Fibroblast of lung (primary cell): ENCODE results near the gene DKC1. TPM values are rescaled to one million over a fixed set of nuclear protein-coding genes. Genes with fewer than 3 reads are reported as not detected.

ENCODE experiments used
- DNase-seq, 2 donors: peaks; one replicate each; pipeline versions ENCODE4 v3.0.0 to v3.0.0-alpha.2; 2010; ENCODE audit warnings: low read depth in 2 of 2
- H2AFZ ChIP-seq: 2 replicates; pipeline ENCODE4 v1.5.1; 2012; ENCODE audit warnings: low read length, control low read depth, inconsistent platforms
- H3K27ac ChIP-seq: 2 replicates; pipeline ENCODE4 v1.5.1; 2011; ENCODE audit warnings: low read length, control low read depth; ENCODE audit not compliant: insufficient read depth
- H3K27me3 ChIP-seq: 2 replicates; pipeline ENCODE4 v1.5.1; 2011; ENCODE audit warnings: mild to moderate bottlenecking, low read length; ENCODE audit not compliant: control insufficient read depth, insufficient read depth
- H3K36me3 ChIP-seq: 2 replicates; pipeline ENCODE4 v1.5.1; 2011; ENCODE audit warnings: low read length; ENCODE audit not compliant: control insufficient read depth, insufficient read depth
- H3K4me1 ChIP-seq: 2 replicates; pipeline ENCODE4 v1.5.1; 2011; ENCODE audit warnings: low read length; ENCODE audit not compliant: control insufficient read depth, insufficient read depth; ENCODE audit errors: extremely low read depth
- H3K4me2 ChIP-seq: 2 replicates; pipeline ENCODE4 v1.5.1; 2011; ENCODE audit warnings: low read length, control low read depth; ENCODE audit not compliant: insufficient read depth; ENCODE audit errors: extremely low read depth
- H3K4me3 ChIP-seq, 4 experiments: fragments of 200-600 bp in 1 of 4; sonication (generic) in 1 of 4; replicated peaks in 1 of 4; 2 replicates each; pipeline ENCODE4 v1.5.1; 2011 to 2016; ENCODE audit warnings: low read length in 4 of 4, low read depth in 3 of 4, mild to moderate bottlenecking in 3 of 4, control low read depth in 2 of 4, inconsistent platforms in 1 of 4, mixed read lengths in 1 of 4; ENCODE audit not compliant: insufficient read depth in 1 of 4; ENCODE audit errors: control extremely low read depth in 1 of 4
- H3K79me2 ChIP-seq: 2 replicates; pipeline ENCODE4 v1.5.1; 2012; ENCODE audit warnings: mild to moderate bottlenecking, low read length, inconsistent platforms; ENCODE audit not compliant: control insufficient read depth, insufficient read depth
- H3K9ac ChIP-seq: 2 replicates; pipeline ENCODE4 v1.5.1; 2011; ENCODE audit warnings: mild to moderate bottlenecking, low read length, control low read depth; ENCODE audit not compliant: insufficient read depth
- H3K9me3 ChIP-seq: 2 replicates; pipeline ENCODE4 v1.5.1; 2012; ENCODE audit warnings: low read depth, low read length; ENCODE audit not compliant: control insufficient read depth, insufficient read depth
- H4K20me1 ChIP-seq: 2 replicates; pipeline ENCODE4 v1.5.1; 2011; ENCODE audit warnings: low read length; ENCODE audit not compliant: control insufficient read depth, insufficient read depth; ENCODE audit errors: extremely low read depth
- EZH2 ChIP-seq: IDR thresholded peaks from 2 replicates; pipeline ENCODE4 v1.5.1; 2012; ENCODE audit warnings: low read length, control low read depth, mild to moderate bottlenecking; ENCODE audit errors: missing control alignments
- polyA plus RNA-seq, 2 donors: library from polyadenylated mRNA; depleted of rRNA in 1 of 2; stranded (reverse) in 1 of 2; unstranded in 1 of 2; fragments of >200 nt; gene quantifications; 2 replicates each; pipeline ENCODE4 v1.2.1, GENCODE V29; 2011 to 2012; ENCODE audit warnings: missing spikeins in 1 of 2
- total RNA-seq: library from RNA; depleted of rRNA; stranded (reverse); fragments of >200 nt; gene quantifications from 2 replicates; pipeline ENCODE4 v1.2.1, GENCODE V29; 2014
- TF ChIP-seq, protein P1 (sequence below), 2 donors: IDR thresholded peaks in 1 of 2; conservative IDR thresholded peaks in 1 of 2; 1 replicate in 1 of 2; 2 replicates in 1 of 2; pipeline ENCODE4 v1.5.1; 2011 to 2012; ENCODE audit warnings: low read length in 2 of 2, control low read depth in 1 of 2, inconsistent platforms in 1 of 2, low read depth in 1 of 2, mild to moderate bottlenecking in 1 of 2

Gene DKC1
- total and polyA plus RNA-seq, 2 donors (not counting 1 experiment from before 2014, with no cell fraction given): 30.2 to 42.4 TPM

GRCh38 chrX:154738011-154738738 lies 24.5 kb upstream of the DKC1 start:
- Histone ChIP-seq H3K27me3 (no peaks in the 10 kb centered on the region), H3K9me3 (no peaks in the 10 kb centered on the region), H3K9ac (no peak overlapping the region), H2AFZ (no peak overlapping the region), H3K4me1 (peaks cover 14% of the 10 kb centered on the region), H3K27ac (peak overlapping the region; percentile 47), H4K20me1 (no peaks in the 10 kb centered on the region), H3K36me3 (no peaks in the 10 kb centered on the region), H3K4me3 (no peak overlapping the region), H3K79me2 (no peaks in the 10 kb centered on the region), H3K4me2 (peak overlapping the region; percentile 59)
- no peak for TF ChIP-seq EZH2
- TF ChIP-seq, protein P1, sequence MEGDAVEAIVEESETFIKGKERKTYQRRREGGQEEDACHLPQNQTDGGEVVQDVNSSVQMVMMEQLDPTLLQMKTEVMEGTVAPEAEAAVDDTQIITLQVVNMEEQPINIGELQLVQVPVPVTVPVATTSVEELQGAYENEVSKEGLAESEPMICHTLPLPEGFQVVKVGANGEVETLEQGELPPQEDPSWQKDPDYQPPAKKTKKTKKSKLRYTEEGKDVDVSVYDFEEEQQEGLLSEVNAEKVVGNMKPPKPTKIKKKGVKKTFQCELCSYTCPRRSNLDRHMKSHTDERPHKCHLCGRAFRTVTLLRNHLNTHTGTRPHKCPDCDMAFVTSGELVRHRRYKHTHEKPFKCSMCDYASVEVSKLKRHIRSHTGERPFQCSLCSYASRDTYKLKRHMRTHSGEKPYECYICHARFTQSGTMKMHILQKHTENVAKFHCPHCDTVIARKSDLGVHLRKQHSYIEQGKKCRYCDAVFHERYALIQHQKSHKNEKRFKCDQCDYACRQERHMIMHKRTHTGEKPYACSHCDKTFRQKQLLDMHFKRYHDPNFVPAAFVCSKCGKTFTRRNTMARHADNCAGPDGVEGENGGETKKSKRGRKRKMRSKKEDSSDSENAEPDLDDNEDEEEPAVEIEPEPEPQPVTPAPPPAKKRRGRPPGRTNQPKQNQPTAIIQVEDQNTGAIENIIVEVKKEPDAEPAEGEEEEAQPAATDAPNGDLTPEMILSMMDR (conservative IDR thresholded peaks at IDR 0.05 in 1 of 2, IDR thresholded peaks at IDR 0.05 in 1 of 2; ENCODE audit: low read depth in 1 of 2, low read length in 2 of 2): no peak
- peak; percentile 85 to 88 for DNase-seq

DNA sequence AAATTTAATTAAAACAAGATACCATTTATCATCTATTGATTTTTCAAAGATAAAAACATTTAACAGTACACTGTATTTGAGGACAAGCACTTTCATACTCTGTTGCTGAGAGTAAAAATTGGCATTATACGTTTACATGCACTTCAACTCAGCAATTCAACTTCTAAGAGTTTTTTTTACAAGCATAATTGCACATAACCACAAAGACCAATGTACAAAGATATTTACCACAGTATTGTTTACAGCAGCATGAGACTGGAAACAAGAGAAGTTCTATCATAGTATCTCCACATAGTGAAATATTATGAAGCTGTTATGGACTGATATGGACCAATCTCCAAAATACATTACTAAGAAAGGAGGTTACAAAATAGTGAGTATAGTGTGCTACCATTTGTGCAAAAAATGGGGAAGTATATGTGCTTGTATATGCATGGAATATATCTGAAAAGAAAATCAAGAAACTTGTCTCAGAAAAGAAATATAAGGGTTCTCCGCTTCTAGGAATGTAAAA lies 22.7 kb upstream of the DKC1 start:
- Histone ChIP-seq H3K27me3 (no peaks in the 10 kb centered on the region), H3K9ac (no peak overlapping the region), H3K4me3 (no peak overlapping the region), H3K79me2 (no peaks in the 10 kb centered on the region), H2AFZ (no peak overlapping the region), H3K36me3 (no peaks in the 10 kb centered on the region), H3K4me1 (peaks cover 7% of the 10 kb centered on the region), H3K9me3 (no peaks in the 10 kb centered on the region), H4K20me1 (no peaks in the 10 kb centered on the region), H3K4me2 (no peak overlapping the region), H3K27ac (no peak overlapping the region)
- TF ChIP-seq, protein P1 (conservative IDR thresholded peaks at IDR 0.05 in 1 of 2, IDR thresholded peaks at IDR 0.05 in 1 of 2; ENCODE audit: low read depth in 1 of 2, low read length in 2 of 2): no peak
- TF ChIP-seq EZH2: no peak
- DNase-seq: no peak

GRCh38 chrX:154742613-154743012 lies 20.1 kb upstream of the DKC1 start:
- no peaks in the 10 kb centered on the region for H4K20me1 ChIP-seq
- H3K27me3 ChIP-seq: no peaks in the 10 kb centered on the region
- no peak overlapping the region for H3K27ac ChIP-seq
- TF ChIP-seq, protein P1 (conservative IDR thresholded peaks at IDR 0.05 in 1 of 2, IDR thresholded peaks at IDR 0.05 in 1 of 2; ENCODE audit: low read depth in 1 of 2, low read length in 2 of 2): no peak
- TF ChIP-seq EZH2: no peak
- H3K4me2 ChIP-seq: no peak overlapping the region
- DNase-seq: no peak
- H3K4me1 ChIP-seq: no peaks in the 10 kb centered on the region
- H3K4me3 ChIP-seq: no peak overlapping the region
- H3K9me3 ChIP-seq: no peaks in the 10 kb centered on the region
- H3K9ac ChIP-seq: no peak overlapping the region
- H3K79me2 ChIP-seq: no peaks in the 10 kb centered on the region
- no peaks in the 10 kb centered on the region for H3K36me3 ChIP-seq
- H2AFZ ChIP-seq: no peak overlapping the region
